ENCODE results near the gene KRT6A. TPM values are rescaled to one million over a fixed set of nuclear protein-coding genes. Genes with fewer than 3 reads are reported as not detected.

Gene KRT6A
- total RNA-seq, 1 experiment from 2014 or later = not detected

GRCh38 chr12:52530366-52530765 is 37.3 kb upstream of the KRT6A start:
- Histone ChIP-seq H3K4me1 (replicated peaks) (no peaks in the 10 kb centered on the region), H3K9me3 (replicated peaks) (no peaks in the 10 kb centered on the region), H3K27ac (no peak overlapping the region), H3K27me3 (replicated peaks) (0 out of 2 replicates have a peak, but pooled peaks cover 13% of the 10 kb centered on the region), H3K4me3 (no peak overlapping the region), H3K36me3 (no peaks in the 10 kb centered on the region)
- DNase-seq (ENCODE audit: low read depth in 1 of 2, low spot score in 2 of 2) = no peak

GRCh38 chr12:52529846-52530245 is 36.8 kb upstream of the KRT6A start:
- Histone ChIP-seq H3K27me3 (replicated peaks) (0 out of 2 replicates have a peak, but pooled peaks cover 13% of the 10 kb centered on the region), H3K4me3 (no peak overlapping the region), H3K27ac (no peak overlapping the region), H3K4me1 (replicated peaks) (no peaks in the 10 kb centered on the region), H3K9me3 (replicated peaks) (no peaks in the 10 kb centered on the region), H3K36me3 (no peaks in the 10 kb centered on the region)
- DNase-seq (ENCODE audit: low read depth in 1 of 2, low spot score in 2 of 2) = no peak

- Histone ChIP-seq H3K27ac (no peak overlapping the region), H3K27me3 (replicated peaks) (0 out of 2 replicates have a peak, but pooled peaks cover 13% of the 10 kb centered on the region), H3K4me3 (no peak overlapping the region), H3K4me1 (replicated peaks) (no peaks in the 10 kb centered on the region), H3K9me3 (replicated peaks) (no peaks in the 10 kb centered on the region), H3K36me3 (no peaks in the 10 kb centered on the region)
- DNase-seq (ENCODE audit: low read depth in 1 of 2, low spot score in 2 of 2) = no peak
Observed at GRCh38 chr12:52529417-52529816, 36.4 kb upstream of the KRT6A start.

GRCh38 chr12:52528641-52529143 is 35.6 kb upstream of the KRT6A start:
- DNase-seq (ENCODE audit: low read depth in 1 of 2, low spot score in 2 of 2) = no peak
- no peaks in the 10 kb centered on the region for H3K36me3 ChIP-seq
- 0 out of 2 replicates have a peak, but pooled peaks cover 13% of the 10 kb centered on the region for H3K27me3 ChIP-seq (replicated peaks)
- H3K4me3 ChIP-seq = no peak overlapping the region
- no peaks in the 10 kb centered on the region for H3K9me3 ChIP-seq (replicated peaks)
- no peak overlapping the region for H3K27ac ChIP-seq
- H3K4me1 ChIP-seq (replicated peaks) = no peaks in the 10 kb centered on the region

- H3K4me1 ChIP-seq (replicated peaks) = no peaks in the 10 kb centered on the region
Observed at GRCh38 chr12:52527121-52527800, 34.2 kb upstream of the KRT6A start.

GRCh38 chr12:52526511-52526951 is 33.5 kb upstream of the KRT6A start:
- no peaks in the 10 kb centered on the region for H3K36me3 ChIP-seq
- H3K9me3 ChIP-seq (replicated peaks) = no peaks in the 10 kb centered on the region
- 0 out of 2 replicates have a peak, but pooled peaks cover 13% of the 10 kb centered on the region for H3K27me3 ChIP-seq (replicated peaks)
- no peak overlapping the region for H3K4me3 ChIP-seq
- H3K4me1 ChIP-seq (replicated peaks) = no peaks in the 10 kb centered on the region
- H3K27ac ChIP-seq = no peak overlapping the region
- DNase-seq (ENCODE audit: low read depth in 1 of 2, low spot score in 2 of 2) = peak in 1 of 2 experiments; percentile 28

More at GRCh38 chr12:52527121-52527800, 34.2 kb upstream of the KRT6A start:
- Histone ChIP-seq H3K9me3 (replicated peaks) (no peaks in the 10 kb centered on the region), H3K27me3 (replicated peaks) (0 out of 2 replicates have a peak, but pooled peaks cover 13% of the 10 kb centered on the region), H3K4me3 (no peak overlapping the region), H3K36me3 (no peaks in the 10 kb centered on the region), H3K27ac (no peak overlapping the region)
- peak in 1 of 2 experiments; percentile 19 for DNase-seq (ENCODE audit: low read depth in 1 of 2, low spot score in 2 of 2)

GRCh38 chr12:52525661-52526499 is 32.8 kb upstream of the KRT6A start:
- 0 out of 2 replicates have a peak, but pooled peaks cover 13% of the 10 kb centered on the region for H3K27me3 ChIP-seq (replicated peaks)
- H3K36me3 ChIP-seq = no peaks in the 10 kb centered on the region
- DNase-seq (ENCODE audit: low read depth in 1 of 2, low spot score in 2 of 2) = peak in 1 of 2 experiments; percentile 23
- no peak overlapping the region for H3K4me3 ChIP-seq
- H3K9me3 ChIP-seq (replicated peaks) = no peaks in the 10 kb centered on the region
- no peaks in the 10 kb centered on the region for H3K4me1 ChIP-seq (replicated peaks)
- H3K27ac ChIP-seq = no peak overlapping the region

GRCh38 chr12:52524898-52525591 is 32.0 kb upstream of the KRT6A start:
- no peak overlapping the region for H3K4me3 ChIP-seq
- H3K27me3 ChIP-seq (replicated peaks) = 0 out of 2 replicates have a peak, but pooled peaks cover 11% of the 10 kb centered on the region
- H3K36me3 ChIP-seq = no peaks in the 10 kb centered on the region
- peak in 1 of 2 experiments; percentile 19 for DNase-seq (ENCODE audit: low read depth in 1 of 2, low spot score in 2 of 2)
- H3K9me3 ChIP-seq (replicated peaks) = no peaks in the 10 kb centered on the region
- H3K27ac ChIP-seq = no peak overlapping the region
- H3K4me1 ChIP-seq (replicated peaks) = no peaks in the 10 kb centered on the region

- Histone ChIP-seq H3K4me3 (no peak overlapping the region), H3K9me3 (replicated peaks) (no peaks in the 10 kb centered on the region), H3K4me1 (replicated peaks) (no peaks in the 10 kb centered on the region), H3K36me3 (no peaks in the 10 kb centered on the region), H3K27me3 (replicated peaks) (0 out of 2 replicates have a peak, but pooled peaks cover 5% of the 10 kb centered on the region), H3K27ac (no peak overlapping the region)
- DNase-seq (ENCODE audit: low read depth in 1 of 2, low spot score in 2 of 2) = peak in 1 of 2 experiments; percentile 19
Observed at GRCh38 chr12:52524241-52524897, 31.3 kb upstream of the KRT6A start.

GRCh38 chr12:52523824-52524223 is 30.8 kb upstream of the KRT6A start:
- no peak overlapping the region for H3K27ac ChIP-seq
- H3K27me3 ChIP-seq (replicated peaks) = 0 out of 2 replicates have a peak, but pooled peaks cover 4% of the 10 kb centered on the region
- peak in 1 of 2 experiments; percentile 22 for DNase-seq (ENCODE audit: low read depth in 1 of 2, low spot score in 2 of 2)
- no peaks in the 10 kb centered on the region for H3K9me3 ChIP-seq (replicated peaks)
- H3K4me3 ChIP-seq = no peak overlapping the region
- H3K4me1 ChIP-seq (replicated peaks) = no peaks in the 10 kb centered on the region
- no peaks in the 10 kb centered on the region for H3K36me3 ChIP-seq

GRCh38 chr12:52522346-52523011 is 29.4 kb upstream of the KRT6A start:
- Histone ChIP-seq H3K9me3 (replicated peaks) (no peaks in the 10 kb centered on the region), H3K27me3 (replicated peaks) (peaks cover 4% of the 10 kb centered on the region; the same call in 1 of the 2 replicates), H3K36me3 (no peaks in the 10 kb centered on the region), H3K4me1 (replicated peaks) (no peaks in the 10 kb centered on the region), H3K27ac (no peak overlapping the region), H3K4me3 (no peak overlapping the region)
- peak in 1 of 2 experiments; percentile 28 for DNase-seq (ENCODE audit: low read depth in 1 of 2, low spot score in 2 of 2)

- H3K4me1 ChIP-seq (replicated peaks) = no peaks in the 10 kb centered on the region
- no peaks in the 10 kb centered on the region for H3K9me3 ChIP-seq (replicated peaks)
- no peaks in the 10 kb centered on the region for H3K36me3 ChIP-seq
- H3K4me3 ChIP-seq = no peak overlapping the region
- DNase-seq (ENCODE audit: low read depth in 1 of 2, low spot score in 2 of 2) = no peak
- peaks cover 4% of the 10 kb centered on the region; the same call in 1 of the 2 replicates for H3K27me3 ChIP-seq (replicated peaks)
- no peak overlapping the region for H3K27ac ChIP-seq
Observed at GRCh38 chr12:52521568-52522266, 28.7 kb upstream of the KRT6A start.

Data from SJSA1 (cell line).